NCI-H1092 (cell line): Measurements from ENCODE around the gene GPR148.
A peak's percentile ranks its signal among the peaks of the same experiment; 100 is the strongest.
"Not testable (repeated sequence)": the region's sequence is repeated elsewhere in the genome, so short reads cannot be mapped to it uniquely, and the experiment has no call there.

Experiments used
- DNase-seq: peaks from one replicate; lab custom pipeline; 2025; lab: John Stamatoyannopoulos, UW

GPR148 gene, protein sequence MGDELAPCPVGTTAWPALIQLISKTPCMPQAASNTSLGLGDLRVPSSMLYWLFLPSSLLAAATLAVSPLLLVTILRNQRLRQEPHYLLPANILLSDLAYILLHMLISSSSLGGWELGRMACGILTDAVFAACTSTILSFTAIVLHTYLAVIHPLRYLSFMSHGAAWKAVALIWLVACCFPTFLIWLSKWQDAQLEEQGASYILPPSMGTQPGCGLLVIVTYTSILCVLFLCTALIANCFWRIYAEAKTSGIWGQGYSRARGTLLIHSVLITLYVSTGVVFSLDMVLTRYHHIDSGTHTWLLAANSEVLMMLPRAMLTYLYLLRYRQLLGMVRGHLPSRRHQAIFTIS

DNA sequence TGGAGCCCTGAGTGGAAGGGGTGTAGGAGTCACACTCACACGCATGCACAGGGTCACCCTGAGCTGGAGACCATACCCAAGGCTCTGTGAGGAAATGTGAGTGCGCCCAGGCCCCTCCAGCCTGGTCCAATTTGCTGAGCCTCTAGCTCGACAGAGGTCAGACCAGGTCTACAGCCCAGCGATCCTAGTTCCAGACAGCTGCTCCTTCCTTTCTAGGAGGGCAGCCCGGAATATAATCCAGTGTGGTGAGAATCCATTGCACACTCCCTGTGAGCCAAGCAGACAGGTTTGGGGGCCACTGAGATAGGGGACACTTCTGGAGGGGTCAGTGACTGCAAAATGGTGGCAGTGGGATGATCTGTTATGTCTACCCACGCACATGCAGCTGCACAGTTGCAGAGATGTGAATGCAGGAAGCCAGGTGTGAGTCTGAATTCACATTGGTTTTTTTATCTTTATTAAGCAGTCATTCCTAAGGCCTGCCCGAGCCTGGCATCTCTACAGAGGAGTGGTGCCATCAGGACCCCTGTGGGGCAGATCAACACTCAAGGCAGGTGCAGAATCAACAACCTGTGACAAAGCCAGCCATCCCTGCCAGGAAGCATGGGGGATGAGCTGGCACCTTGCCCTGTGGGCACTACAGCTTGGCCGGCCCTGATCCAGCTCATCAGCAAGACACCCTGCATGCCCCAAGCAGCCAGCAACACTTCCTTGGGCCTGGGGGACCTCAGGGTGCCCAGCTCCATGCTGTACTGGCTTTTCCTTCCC is at the start of gene GPR148:
Gene GPR148, plus strand, starts transcription at position 522 of the 768 bp plus-strand sequence. Its CDS starts 82 bp downstream, at position 604.
- peak; percentile 86 for DNase-seq

DNA sequence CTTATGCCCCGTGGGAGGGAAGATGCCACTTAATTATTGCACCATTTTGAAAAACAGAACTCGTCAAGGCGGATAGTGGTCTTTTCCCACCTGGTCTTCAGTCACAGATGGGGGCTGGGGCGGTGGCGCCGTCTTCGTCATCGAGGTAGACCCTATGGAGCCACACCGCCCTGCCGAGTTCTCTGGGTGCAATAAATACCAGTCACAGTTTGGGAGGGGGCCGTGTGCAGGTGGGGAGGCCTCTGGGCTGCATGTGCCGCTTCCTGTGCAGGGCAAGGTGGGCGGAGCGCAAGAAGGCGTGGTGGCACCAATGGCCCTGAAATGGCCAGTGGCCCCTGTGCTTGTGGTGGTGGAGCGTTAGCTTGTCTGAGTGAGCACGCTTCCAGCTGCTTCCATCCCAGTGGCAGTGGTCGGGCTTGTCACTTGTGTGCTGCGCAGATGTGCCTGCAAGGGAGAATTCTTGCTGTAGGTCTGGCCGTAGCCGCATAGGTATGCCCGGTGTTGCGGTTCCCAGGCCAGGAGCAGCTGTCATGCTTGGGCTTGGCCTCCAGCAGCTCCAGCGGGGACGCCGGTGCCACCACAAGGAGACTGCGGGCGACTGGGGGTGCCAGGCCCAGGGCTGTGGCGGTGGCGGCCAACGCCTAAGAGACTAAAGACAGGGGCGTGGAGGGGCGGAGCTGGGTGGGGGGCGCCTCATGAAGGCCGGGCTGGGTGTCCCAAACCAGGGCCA is 36.7 kb upstream of the GPR148 start:
- not testable (repeated sequence) for DNase-seq

GRCh38 chr2:130693474-130693873 is 35.4 kb upstream of the GPR148 start:
- not testable (repeated sequence) for DNase-seq

DNA sequence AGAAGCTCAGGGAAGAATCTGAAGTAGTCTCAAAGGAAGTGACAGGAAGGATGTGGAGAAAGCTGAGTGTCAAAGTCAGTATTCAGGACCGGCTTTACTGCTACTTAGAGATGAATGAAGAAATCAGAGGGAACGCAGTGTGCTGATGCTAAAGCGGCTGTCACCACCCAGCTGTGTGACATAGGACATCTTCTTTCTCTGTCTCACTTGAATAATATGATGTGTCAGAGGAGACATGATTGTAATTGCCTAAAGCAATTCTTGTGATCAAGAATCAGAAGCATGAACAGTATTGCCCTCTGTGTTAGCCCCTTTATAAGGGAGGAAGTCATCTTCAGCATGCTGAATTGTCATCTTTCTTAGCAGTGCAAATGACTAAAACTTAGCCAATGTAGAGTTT is 25.6 kb upstream of the GPR148 start:
- not testable (repeated sequence) for DNase-seq

GRCh38 chr2:130714795-130715194 is 14.1 kb upstream of the GPR148 start:
- not testable (repeated sequence) for DNase-seq

DNA sequence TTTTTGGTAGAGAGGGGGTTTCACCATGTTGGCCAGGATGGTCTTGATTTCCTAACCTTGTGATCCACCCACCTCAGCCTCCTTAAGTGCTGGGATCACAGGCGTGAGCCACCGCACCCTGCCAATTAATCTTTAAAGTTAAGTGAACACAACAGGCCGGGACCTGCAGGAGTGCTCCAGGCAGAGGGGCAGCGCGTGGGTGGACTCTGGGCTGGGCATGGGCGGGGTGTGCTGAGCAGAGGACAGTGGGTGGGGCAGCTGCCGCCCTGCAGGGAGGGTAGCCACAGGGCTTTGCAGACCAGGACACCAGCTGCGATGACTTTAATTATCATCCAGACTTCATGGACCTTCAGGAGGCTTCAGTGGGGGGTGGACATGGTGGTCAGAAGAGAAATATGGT is 8.8 kb upstream of the GPR148 start:
- DNase-seq = no peak

- DNase-seq = peak; percentile 13
These were observed 8.3 kb upstream of the GPR148 start for GRCh38 chr2:130720528-130720927.

GRCh38 chr2:130724455-130724854 is 4.4 kb upstream of the GPR148 start:
- DNase-seq = no peak

DNA sequence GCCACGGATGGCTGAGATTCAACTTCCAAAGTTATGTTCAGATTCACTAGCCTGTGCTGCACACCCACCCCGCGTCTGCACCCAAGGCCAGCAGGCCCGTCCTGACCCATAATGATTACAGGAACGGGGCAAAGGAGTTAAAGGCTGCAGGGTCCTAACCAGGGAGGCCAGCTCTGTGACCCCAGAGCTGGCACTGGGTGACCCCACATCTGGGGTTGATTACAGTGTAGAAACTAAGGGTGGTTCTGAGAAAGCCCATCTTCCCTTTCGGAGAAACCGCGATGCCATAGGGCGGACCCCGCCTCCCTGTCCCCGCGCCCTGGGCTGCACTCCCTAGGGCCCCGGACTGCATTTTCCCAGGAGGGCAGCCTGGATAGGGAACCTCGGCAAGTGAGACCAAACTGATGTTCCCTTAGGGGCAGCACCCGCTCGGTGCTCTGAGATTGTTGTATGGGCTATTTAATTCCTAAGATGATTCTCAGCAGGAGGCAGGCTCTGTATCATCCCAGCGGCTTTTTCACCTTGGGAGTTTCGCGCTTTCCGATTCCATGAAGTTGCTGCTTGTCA is 2.2 kb upstream of the GPR148 start:
- DNase-seq = no peak

GRCh38 chr2:130727286-130727924 is 1.5 kb upstream of the GPR148 start:
- peak; percentile 75 for DNase-seq

GRCh38 chr2:130728007-130728454 is 839 bp upstream of the GPR148 start:
- DNase-seq = no peak

DNA sequence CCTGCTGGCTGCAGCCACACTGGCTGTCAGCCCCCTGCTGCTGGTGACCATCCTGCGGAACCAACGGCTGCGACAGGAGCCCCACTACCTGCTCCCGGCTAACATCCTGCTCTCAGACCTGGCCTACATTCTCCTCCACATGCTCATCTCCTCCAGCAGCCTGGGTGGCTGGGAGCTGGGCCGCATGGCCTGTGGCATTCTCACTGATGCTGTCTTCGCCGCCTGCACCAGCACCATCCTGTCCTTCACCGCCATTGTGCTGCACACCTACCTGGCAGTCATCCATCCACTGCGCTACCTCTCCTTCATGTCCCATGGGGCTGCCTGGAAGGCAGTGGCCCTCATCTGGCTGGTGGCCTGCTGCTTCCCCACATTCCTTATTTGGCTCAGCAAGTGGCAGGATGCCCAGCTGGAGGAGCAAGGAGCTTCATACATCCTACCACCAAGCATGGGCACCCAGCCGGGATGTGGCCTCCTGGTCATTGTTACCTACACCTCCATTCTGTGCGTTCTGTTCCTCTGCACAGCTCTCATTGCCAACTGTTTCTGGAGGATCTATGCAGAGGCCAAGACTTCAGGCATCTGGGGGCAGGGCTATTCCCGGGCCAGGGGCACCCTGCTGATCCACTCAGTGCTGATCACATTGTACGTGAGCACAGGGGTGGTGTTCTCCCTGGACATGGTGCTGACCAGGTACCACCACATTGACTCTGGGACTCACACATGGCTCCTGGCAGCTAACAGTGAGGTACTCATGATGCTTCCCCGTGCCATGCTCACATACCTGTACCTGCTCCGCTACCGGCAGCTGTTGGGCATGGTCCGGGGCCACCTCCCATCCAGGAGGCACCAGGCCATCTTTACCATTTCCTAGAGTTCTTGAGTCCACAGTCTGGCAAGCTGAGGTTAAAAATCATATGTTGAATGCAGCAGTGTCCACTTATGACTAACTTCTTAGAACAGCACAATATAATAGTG is 741 bp downstream of the GPR148 start:
- peak; percentile 67 for DNase-seq

DNA sequence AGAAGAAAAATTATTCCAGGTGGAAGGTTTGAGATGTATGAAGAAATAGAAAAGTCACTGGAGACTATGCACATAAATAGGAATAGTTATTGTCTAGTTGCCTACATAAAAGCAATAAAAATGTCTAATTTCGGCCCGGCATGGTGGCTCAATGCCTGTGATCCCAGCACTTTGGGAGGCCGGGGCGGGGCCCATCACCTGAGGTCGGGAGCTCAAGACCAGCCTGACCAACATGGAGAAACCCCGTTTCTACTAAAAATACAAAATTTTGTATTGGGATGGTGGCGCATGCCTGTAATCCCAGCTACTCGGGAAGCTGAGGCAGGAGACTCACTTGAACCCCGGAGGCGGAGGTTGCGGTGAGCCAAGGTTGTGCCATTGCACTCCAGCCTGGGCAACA is 3.4 kb downstream of the GPR148 start:
- DNase-seq = not testable (repeated sequence)

DNA sequence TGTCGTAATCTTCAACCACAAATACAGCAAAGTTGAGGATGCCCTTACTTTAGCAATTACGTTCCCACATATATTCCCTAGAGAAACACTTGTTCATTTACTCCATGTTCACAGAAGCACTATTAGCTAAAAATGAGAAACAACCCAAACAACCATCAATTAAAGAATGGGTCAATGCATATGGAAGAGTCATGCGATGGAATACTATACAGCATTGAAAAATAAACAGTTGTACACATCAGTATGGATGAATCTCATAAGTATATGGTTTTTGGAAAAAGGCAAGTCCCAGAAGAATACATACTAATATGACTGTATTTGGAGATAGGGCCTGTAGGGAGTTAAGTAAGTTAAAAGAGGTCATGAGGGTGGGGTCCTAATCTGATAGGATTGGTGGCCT is 6.3 kb downstream of the GPR148 start:
- DNase-seq = no peak

GRCh38 chr2:130736487-130736886 is 7.6 kb downstream of the GPR148 start:
- DNase-seq = no peak

DNA sequence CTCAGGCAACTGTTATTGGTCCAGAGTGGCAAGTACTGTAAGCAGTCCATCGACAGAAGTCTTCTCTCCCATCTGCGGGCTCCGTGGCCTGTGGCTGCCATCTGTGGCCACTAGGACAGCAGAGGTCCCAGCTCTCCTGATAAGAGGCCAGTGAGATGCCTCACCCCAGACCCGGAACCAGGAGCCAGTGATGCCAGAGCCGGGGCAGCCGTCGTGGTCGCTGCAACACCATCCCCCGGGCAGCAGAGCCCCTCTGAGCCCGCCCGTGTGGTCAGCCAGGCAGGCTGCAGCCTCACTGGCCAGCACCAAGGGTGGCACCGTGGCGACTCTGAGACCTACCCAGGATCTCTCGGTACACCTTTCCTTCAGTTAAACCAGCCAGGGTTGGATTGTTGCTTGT is 8.7 kb downstream of the GPR148 start:
- no peak for DNase-seq

GRCh38 chr2:130740671-130741070 is 11.8 kb downstream of the GPR148 start:
- no peak for DNase-seq

GRCh38 chr2:130743278-130743677 is 14.4 kb downstream of the GPR148 start:
- no peak for DNase-seq

- DNase-seq = peak; percentile 19
These were observed 15.6 kb downstream of the GPR148 start for GRCh38 chr2:130744287-130745117.

DNA sequence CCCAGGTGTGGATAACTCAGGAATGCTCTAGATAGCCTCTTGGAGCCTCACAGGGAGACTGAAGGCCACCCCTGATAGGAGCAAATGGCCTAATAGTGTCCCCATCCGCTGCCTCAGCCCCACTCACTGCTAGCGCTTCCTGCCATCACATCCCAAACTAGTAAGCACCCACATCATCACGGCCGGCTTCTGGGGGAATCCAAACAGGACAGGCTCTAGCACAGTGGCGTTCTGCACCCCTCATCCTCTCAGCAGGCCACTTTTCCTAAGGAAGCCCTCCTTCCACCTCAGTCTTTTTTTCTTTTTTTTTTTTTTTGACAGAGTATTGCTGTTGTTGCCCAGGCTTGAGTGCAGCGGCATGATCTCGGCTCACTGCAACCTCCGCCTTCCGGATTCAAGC is 20.2 kb downstream of the GPR148 start:
- no peak for DNase-seq
